ENCODE results near the gene RNU5D-1. TPM values are rescaled to one million over a fixed set of nuclear protein-coding genes. Genes with fewer than 3 reads are reported as not detected.

Gene RNU5D-1
- total and polyA plus RNA-seq, 2 of the 13 experiments (the other 11 are each of a cell fraction or from before 2014, with no cell fraction given): 165 TPM; not detected in 1

GRCh38 chr1:44681905-44682882 lies 48.8 kb downstream of the RNU5D-1 start (continued):
- TF ChIP-seq ZSCAN20 (CRISPR knock-in tag; IDR thresholded peaks at IDR 0.05; ENCODE audit: borderline replicate concordance) (no peak), SMC3 (IDR thresholded peaks at IDR 0.05; ENCODE audit: low read length) (no peak), ZNF30 (CRISPR knock-in tag; IDR thresholded peaks at IDR 0.05) (no peak), AGO1 (IDR thresholded peaks at IDR 0.05; ENCODE audit: low read depth, low read length, poor library complexity, severe bottlenecking) (no peak), ZUFSP (CRISPR knock-in tag; IDR thresholded peaks at IDR 0.05; ENCODE audit: borderline replicate concordance) (no peak), MIER3 (CRISPR knock-in tag; IDR thresholded peaks at IDR 0.05; ENCODE audit: borderline replicate concordance) (peak; percentile 92; the same call in 1 of the 2 replicates), USF2 (IDR thresholded peaks at IDR 0.05; ENCODE audit: low read depth, low read length) (no peak), USF2 (CRISPR knock-in tag; IDR thresholded peaks at IDR 0.05; ENCODE audit: borderline replicate concordance) (no peak), ZNF280D (CRISPR knock-in tag; IDR thresholded peaks at IDR 0.05) (peak; percentile 98), PRDM10 (CRISPR knock-in tag; IDR thresholded peaks at IDR 0.05; ENCODE audit: low read depth) (no peak; the same call in 1 of the 2 replicates), NFYC (CRISPR knock-in tag; IDR thresholded peaks at IDR 0.05) (peak; percentile 51; the same call in 1 of the 2 replicates), MYC (CRISPR knock-in tag; IDR thresholded peaks at IDR 0.05; ENCODE audit: borderline replicate concordance) (0 out of 2 replicates have a peak, but pooled peaks have one; percentile 8), ZNF562 (CRISPR knock-in tag; IDR thresholded peaks at IDR 0.05; ENCODE audit: borderline replicate concordance) (no peak), SAFB2 (CRISPR knock-in tag; IDR thresholded peaks at IDR 0.05; ENCODE audit: borderline replicate concordance, low read depth) (no peak), GFI1 (CRISPR knock-in tag; IDR thresholded peaks at IDR 0.05; ENCODE audit: borderline replicate concordance) (peak; percentile 66; the same call in 1 of the 2 replicates), CEBPB (IDR thresholded peaks at IDR 0.05; ENCODE audit: borderline replicate concordance, low read depth, low read length) (peak; percentile 86)

All from HepG2 (cell line).